ENCODE data around the gene INSIG1. TPM values are rescaled to one million over a fixed set of nuclear protein-coding genes. Genes with fewer than 3 reads are reported as not detected.

The INSIG1 gene
- total and polyA plus RNA-seq, 4 donors = 14.1 to 48.3 (median 26.1) TPM

DNA sequence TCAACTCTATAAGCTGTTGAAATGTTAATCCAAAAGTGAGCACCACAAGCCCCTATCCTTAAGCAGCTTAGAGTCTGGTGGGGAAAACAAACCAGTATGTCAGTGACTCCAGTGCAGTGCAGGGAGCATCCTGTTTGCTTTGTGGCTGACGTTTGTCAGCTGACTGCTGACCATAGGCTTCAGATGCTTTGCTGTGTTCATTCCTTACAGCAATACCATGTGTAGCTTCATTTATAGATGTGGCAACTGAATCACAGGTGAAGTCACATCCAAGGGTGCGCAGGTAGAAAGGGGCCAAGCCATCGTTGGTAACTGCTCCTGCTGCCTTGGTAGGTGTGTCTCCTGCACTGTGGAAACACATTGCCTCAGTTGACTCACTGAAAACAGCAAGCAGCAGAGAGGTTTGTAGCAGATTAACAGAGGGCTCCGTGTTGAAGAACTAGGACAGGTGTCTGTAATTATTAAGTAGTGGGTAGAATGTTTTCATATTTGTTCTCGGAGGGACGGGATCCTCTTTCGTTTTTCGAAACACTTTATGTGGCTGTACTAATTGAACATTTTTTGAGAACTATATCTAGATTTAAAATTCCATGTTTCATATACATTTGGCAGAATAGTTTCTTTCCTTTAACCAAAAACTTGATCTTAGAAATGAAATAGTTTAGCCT lies 2.0 kb downstream of the INSIG1 start:
- DNase-seq = no peak
- Histone ChIP-seq H3K27me3 (ENCODE audit: control insufficient read depth in 1 of 2, insufficient read depth in 2 of 2, low read length in 1 of 2) (no peaks in the 10 kb centered on the region), H3K4me3 (ENCODE audit: low read length in 2 of 2) (peak overlapping the region in 1 of 2 donors; percentile 4), H3K9me3 (ENCODE audit: control insufficient read depth, low read length) (no peaks in the 10 kb centered on the region), H3K4me1 (ENCODE audit: control insufficient read depth in 1 of 2, insufficient read depth in 2 of 2, low read length in 2 of 2) (no peaks in the 10 kb centered on the region), H3K36me3 (ENCODE audit: control insufficient read depth in 1 of 2, insufficient read depth in 2 of 2, low read length in 1 of 2) (peaks cover 0 to 3% of the 10 kb centered on the region in 2 donors), H3K27ac (ENCODE audit: low read depth in 1 of 2, low read length in 2 of 2) (no peak overlapping the region)
- ATAC-seq (ENCODE audit: low FRiP score) = no peak
- WGBS, 2 donors = 62 to 65% methylated on average over 8 of the region's 8 CpGs
- intact Hi-C loops (cut with DNase I) = loop anchor here (5.0 to 10.0 kb wide), 4 partner anchors 42 to 372 kb away; partner anchors contain the start of genes PAXIP1 (in 1 of the 2) and RBM33 (in 1 of the 2)

DNA sequence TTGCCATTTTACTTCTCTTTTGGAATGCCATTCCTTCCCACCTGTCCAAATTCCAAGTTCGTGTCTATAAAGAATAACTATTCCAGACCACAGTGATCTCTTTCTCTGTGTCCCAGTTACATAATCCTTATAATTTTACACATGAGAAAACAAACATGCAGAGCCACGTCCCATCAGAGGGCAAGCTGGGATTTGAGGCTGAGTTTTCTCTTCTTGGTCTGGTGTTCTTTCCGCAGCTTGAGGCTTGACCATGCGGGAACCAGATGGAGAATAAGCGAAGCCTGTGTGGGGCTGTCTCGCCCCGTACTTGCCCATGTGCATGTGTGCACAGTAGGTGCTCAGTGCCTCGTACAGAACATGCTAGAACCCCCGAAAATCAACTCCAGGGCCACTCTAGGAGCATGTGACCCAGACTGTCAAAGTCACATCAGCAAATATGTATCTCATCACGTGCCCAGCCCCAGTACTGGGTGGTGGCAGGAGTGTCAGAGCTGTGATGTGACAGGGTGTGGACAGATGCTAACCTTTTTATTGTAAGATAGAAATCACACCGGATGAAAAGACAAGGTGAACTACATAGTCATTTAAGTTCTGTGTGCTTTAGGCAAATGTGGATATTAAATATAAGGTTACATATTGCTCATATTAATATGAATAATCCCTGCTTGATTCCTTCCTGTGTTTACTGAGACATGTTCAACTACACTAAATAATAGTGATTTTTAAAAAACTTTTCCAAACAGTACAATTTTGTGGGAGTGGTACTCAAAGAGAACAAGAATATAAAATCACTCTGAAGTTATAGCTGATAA lies 3.2 kb downstream of the INSIG1 start:
- intact Hi-C loops (cut with DNase I) = loop anchor here in 1 of 2 donors (5.0 kb wide), 1 partner anchor 374 kb away; no protein-coding TSS in a partner anchor
- Histone ChIP-seq H3K9me3 (ENCODE audit: control insufficient read depth, low read length) (no peaks in the 10 kb centered on the region), H3K4me3 (ENCODE audit: low read length in 2 of 2) (no peak overlapping the region), H3K36me3 (ENCODE audit: control insufficient read depth in 1 of 2, insufficient read depth in 2 of 2, low read length in 1 of 2) (peaks cover 0 to 3% of the 10 kb centered on the region in 2 donors), H3K27ac (ENCODE audit: low read depth in 1 of 2, low read length in 2 of 2) (no peak overlapping the region), H3K4me1 (ENCODE audit: control insufficient read depth in 1 of 2, insufficient read depth in 2 of 2, low read length in 2 of 2) (no peaks in the 10 kb centered on the region), H3K27me3 (ENCODE audit: control insufficient read depth in 1 of 2, insufficient read depth in 2 of 2, low read length in 1 of 2) (no peaks in the 10 kb centered on the region)
- ATAC-seq (ENCODE audit: low FRiP score) = no peak
- DNase-seq = no peak
- WGBS, 2 donors = 81 to 82% methylated on average over 11 of the region's 11 CpGs

GRCh38 chr7:155303039-155303593 lies 5.4 kb downstream of the INSIG1 start:
- intact Hi-C loops (cut with DNase I) = loop anchor here in 1 of 2 donors (5.0 kb wide), 1 partner anchor 376 kb away; no protein-coding TSS in a partner anchor
- H3K36me3 ChIP-seq (ENCODE audit: control insufficient read depth in 1 of 2, insufficient read depth in 2 of 2, low read length in 1 of 2) = peaks cover 0 to 5% of the 10 kb centered on the region in 2 donors

GRCh38 chr7:155303897-155304296 lies 6.2 kb downstream of the INSIG1 start:
- H3K27me3 ChIP-seq (ENCODE audit: control insufficient read depth in 1 of 2, insufficient read depth in 2 of 2, low read length in 1 of 2) = no peaks in the 10 kb centered on the region
- intact Hi-C loops (cut with DNase I) = loop anchor here in 1 of 2 donors (5.0 kb wide), 1 partner anchor 377 kb away; no protein-coding TSS in a partner anchor
- DNase-seq (no peak), ATAC-seq (ENCODE audit: low FRiP score) (no peak)
- H3K27ac ChIP-seq (ENCODE audit: low read depth in 1 of 2, low read length in 2 of 2) = no peak overlapping the region
- no peak overlapping the region for H3K4me3 ChIP-seq (ENCODE audit: low read length in 2 of 2)
- H3K9me3 ChIP-seq (ENCODE audit: control insufficient read depth, low read length) = no peaks in the 10 kb centered on the region
- H3K4me1 ChIP-seq (ENCODE audit: control insufficient read depth in 1 of 2, insufficient read depth in 2 of 2, low read length in 2 of 2) = no peaks in the 10 kb centered on the region
- peaks cover under 1 to 6% of the 10 kb centered on the region in 2 donors for H3K36me3 ChIP-seq (ENCODE audit: control insufficient read depth in 1 of 2, insufficient read depth in 2 of 2, low read length in 1 of 2)
- 94% methylated on average over 10 of the region's 10 CpGs for WGBS, 2 donors

More at GRCh38 chr7:155303039-155303593, 5.4 kb downstream of the INSIG1 start:
- no peaks in the 10 kb centered on the region for H3K9me3 ChIP-seq (ENCODE audit: control insufficient read depth, low read length)
- ATAC-seq (ENCODE audit: low FRiP score) (no peak), DNase-seq (no peak)
- no peak overlapping the region for H3K4me3 ChIP-seq (ENCODE audit: low read length in 2 of 2)
- no peaks in the 10 kb centered on the region for H3K27me3 ChIP-seq (ENCODE audit: control insufficient read depth in 1 of 2, insufficient read depth in 2 of 2, low read length in 1 of 2)
- WGBS, 2 donors = 68 to 77% methylated on average over 10 of the region's 10 CpGs
- H3K4me1 ChIP-seq (ENCODE audit: control insufficient read depth in 1 of 2, insufficient read depth in 2 of 2, low read length in 2 of 2) = no peaks in the 10 kb centered on the region
- no peak overlapping the region for H3K27ac ChIP-seq (ENCODE audit: low read depth in 1 of 2, low read length in 2 of 2)

- Histone ChIP-seq H3K9me3 (ENCODE audit: control insufficient read depth, low read length) (no peaks in the 10 kb centered on the region), H3K27me3 (ENCODE audit: control insufficient read depth in 1 of 2, insufficient read depth in 2 of 2, low read length in 1 of 2) (no peaks in the 10 kb centered on the region), H3K27ac (ENCODE audit: low read depth in 1 of 2, low read length in 2 of 2) (no peak overlapping the region), H3K4me1 (ENCODE audit: control insufficient read depth in 1 of 2, insufficient read depth in 2 of 2, low read length in 2 of 2) (no peaks in the 10 kb centered on the region), H3K36me3 (ENCODE audit: control insufficient read depth in 1 of 2, insufficient read depth in 2 of 2, low read length in 1 of 2) (peaks cover 2 to 6% of the 10 kb centered on the region in 2 donors), H3K4me3 (ENCODE audit: low read length in 2 of 2) (no peak overlapping the region)
- ATAC-seq (ENCODE audit: low FRiP score) (no peak), DNase-seq (no peak)
- intact Hi-C loops (cut with DNase I) = no loop called here
- WGBS, 2 donors = 93% methylated on average over 9 of the region's 9 CpGs
These were observed 7.7 kb downstream of the INSIG1 start for GRCh38 chr7:155305231-155305904.

GRCh38 chr7:155306673-155307470 lies 9.2 kb downstream of the INSIG1 start:
- 91 to 93% methylated on average over 15 of the region's 15 CpGs for WGBS, 2 donors

GRCh38 chr7:155308330-155309020 lies 10.8 kb downstream of the INSIG1 start:
- Histone ChIP-seq H3K27ac (ENCODE audit: low read depth in 1 of 2, low read length in 2 of 2) (no peak overlapping the region), H3K4me1 (ENCODE audit: control insufficient read depth in 1 of 2, insufficient read depth in 2 of 2, low read length in 2 of 2) (no peaks in the 10 kb centered on the region), H3K36me3 (ENCODE audit: control insufficient read depth in 1 of 2, insufficient read depth in 2 of 2, low read length in 1 of 2) (peaks cover 2 to 4% of the 10 kb centered on the region in 2 donors), H3K27me3 (ENCODE audit: control insufficient read depth in 1 of 2, insufficient read depth in 2 of 2, low read length in 1 of 2) (no peaks in the 10 kb centered on the region), H3K9me3 (ENCODE audit: control insufficient read depth, low read length) (no peaks in the 10 kb centered on the region), H3K4me3 (ENCODE audit: low read length in 2 of 2) (no peak overlapping the region)
- ATAC-seq (ENCODE audit: low FRiP score) = no peak
- intact Hi-C loops (cut with DNase I) = no loop called here
- DNase-seq = no peak
- WGBS, 2 donors = 92 to 93% methylated on average over 19 of the region's 19 CpGs

More at GRCh38 chr7:155306673-155307470, 9.2 kb downstream of the INSIG1 start:
- no peak for DNase-seq
- no peak overlapping the region for H3K27ac ChIP-seq (ENCODE audit: low read depth in 1 of 2, low read length in 2 of 2)
- no peaks in the 10 kb centered on the region for H3K9me3 ChIP-seq (ENCODE audit: control insufficient read depth, low read length)
- intact Hi-C loops (cut with DNase I) = no loop called here
- no peaks in the 10 kb centered on the region for H3K4me1 ChIP-seq (ENCODE audit: control insufficient read depth in 1 of 2, insufficient read depth in 2 of 2, low read length in 2 of 2)
- no peak for ATAC-seq (ENCODE audit: low FRiP score)
- H3K36me3 ChIP-seq (ENCODE audit: control insufficient read depth in 1 of 2, insufficient read depth in 2 of 2, low read length in 1 of 2) = peaks cover 2 to 6% of the 10 kb centered on the region in 2 donors
- no peak overlapping the region for H3K4me3 ChIP-seq (ENCODE audit: low read length in 2 of 2)
- no peaks in the 10 kb centered on the region for H3K27me3 ChIP-seq (ENCODE audit: control insufficient read depth in 1 of 2, insufficient read depth in 2 of 2, low read length in 1 of 2)
